GM19468 (cell line): ENCODE measurements around the gene ARTN.

ENCODE experiments used
- ATAC-seq: cut with Tn5 transposase; IDR thresholded peaks from one replicate; pipeline ENCODE4 v1.9.1; 2021; ENCODE audit warnings: mild to moderate bottlenecking, moderate library complexity, moderate number of reproducible peaks; ENCODE audit not compliant: unreplicated experiment; ENCODE audit errors: extremely low read depth

The ARTN gene

GRCh38 chr1:43982241-43982640 lies 48.6 kb downstream of the ARTN start:
- no peak for ATAC-seq

- no peak for ATAC-seq
These were observed 49.2 kb downstream of the ARTN start for GRCh38 chr1:43982808-43983207.

GRCh38 chr1:43983253-43983899 lies 49.8 kb downstream of the ARTN start:
- ATAC-seq = no peak

GRCh38 chr1:43984855-43985254 lies 51.3 kb downstream of the ARTN start:
- no peak for ATAC-seq

GRCh38 chr1:43985984-43986595 lies 52.5 kb downstream of the ARTN start:
- ATAC-seq = no peak

GRCh38 chr1:43986712-43987111 lies 53.1 kb downstream of the ARTN start:
- no peak for ATAC-seq
